HepG2 (cell line): ENCODE measurements around the gene PFKP. TPM values are rescaled to one million over a fixed set of nuclear protein-coding genes. Genes with fewer than 3 reads are reported as not detected.

Source experiments
- ATAC-seq: fragments of 200-7000 bp; cut with Tn5 transposase; 3 replicates; pipeline ENCODE4 v1.9.1; 2020; ENCODE audit warnings: mild to moderate bottlenecking, moderate library complexity
- BruUV-seq: library from RNA; stranded (reverse); fragments of 400-500 nt; replicated peaks from 2 replicates; lab custom pipeline; 2021; lab: Mats Ljungman, UMichigan
- CTCF ChIA-PET: fragments of 300-600 bp; formaldehyde crosslinking; extraction: SDS; loops from one replicate; lab custom pipeline; 2021; ENCODE audit warnings: low total read pairs, inconsistent platforms, low intra/inter-chr PET ratio; lab: Yijun Ruan, JAX
- POLR2A ChIA-PET: fragments of 350-600 bp; sonication (Branson Sonifier 250); formaldehyde crosslinking; loops from one replicate; lab custom pipeline; 2020; ENCODE audit warnings: antibody characterized with exemption, inconsistent platforms; lab: Yijun Ruan, JAX
- DNase-seq: peaks from one replicate; pipeline ENCODE4 v3.0.0-alpha.2; 2015; ENCODE audit warnings: low spot score
- FAIRE-seq: peaks from 3 replicates; lab custom pipeline; 2011; peaks lifted over from hg19 to GRCh38; lab: Jason Lieb, UNC
- H2AFZ ChIP-seq: one replicate; pipeline ENCODE4 v1.6.1; 2011; ENCODE audit warnings: low read length, inconsistent platforms
- H3K27ac ChIP-seq: fragments of 300-600 bp; 3 replicates; pipeline ENCODE4 v1.8.0; 2011; ENCODE audit warnings: mixed run types, mild to moderate bottlenecking, mixed read lengths, low read length, inconsistent platforms; ENCODE audit not compliant: insufficient read depth; ENCODE audit errors: extremely low read length
- H3K27me3 ChIP-seq, 2 experiments: fragments of 200-600 bp in 1 of 2; 2 replicates in 1 of 2; 3 replicates in 1 of 2; pipeline versions ENCODE4 v1.6.0 to v1.8.0; 2011; ENCODE audit warnings: low read length in 2 of 2, mild to moderate bottlenecking in 2 of 2, moderate library complexity in 2 of 2, inconsistent platforms in 1 of 2; ENCODE audit not compliant: insufficient read depth in 2 of 2, control insufficient read depth in 1 of 2
- H3K36me3 ChIP-seq, 2 experiments: fragments of 200-600 bp in 1 of 2; replicated peaks in 1 of 2; 2 replicates in 1 of 2; 3 replicates in 1 of 2; pipeline versions ENCODE4 v1.5.1 to v1.8.0; 2011; ENCODE audit warnings: low read length in 2 of 2, inconsistent platforms in 1 of 2; ENCODE audit not compliant: insufficient read depth in 2 of 2, control insufficient read depth in 1 of 2
- H3K4me1 ChIP-seq: 2 replicates; pipeline ENCODE4 v1.5.1; 2012; ENCODE audit warnings: low read length, inconsistent platforms; ENCODE audit not compliant: insufficient read depth
- H3K4me2 ChIP-seq: 2 replicates; pipeline ENCODE4 v1.6.0; 2011; ENCODE audit warnings: low read depth, low read length, inconsistent platforms
- H3K4me3 ChIP-seq, 3 experiments: fragments of 200-600 bp in 1 of 3; sonication (generic), shearing (Covaris generic) in 1 of 3; replicated peaks in 1 of 3; 2 replicates each; pipeline ENCODE4 v1.5.1; 2011 to 2016; ENCODE audit warnings: low read length in 3 of 3, inconsistent platforms in 2 of 3, low read depth in 2 of 3, mild to moderate bottlenecking in 2 of 3, control low read depth in 1 of 3, mixed read lengths in 1 of 3; ENCODE audit not compliant: insufficient read depth in 1 of 3
- H3K79me2 ChIP-seq: one replicate; pipeline ENCODE4 v1.6.1; 2011; ENCODE audit warnings: low read length, inconsistent platforms; ENCODE audit not compliant: insufficient read depth
- H3K9ac ChIP-seq: 2 replicates; pipeline ENCODE4 v1.6.0; 2011; ENCODE audit warnings: mild to moderate bottlenecking, low read depth, low read length, inconsistent platforms; ENCODE audit not compliant: insufficient read depth
- H3K9me3 ChIP-seq: 2 replicates; pipeline ENCODE4 v1.5.1; 2012; ENCODE audit warnings: mild to moderate bottlenecking, low read length
- H4K20me1 ChIP-seq: 2 replicates; pipeline ENCODE4 v1.6.0; 2011; ENCODE audit warnings: inconsistent platforms, mild to moderate bottlenecking, low read length, moderate library complexity; ENCODE audit not compliant: insufficient read depth
- ARID2 ChIP-seq: sonication (generic); formaldehyde crosslinking; IDR thresholded peaks from 2 replicates; pipeline ENCODE4 v1.8.1; 2022; ENCODE audit warnings: mild to moderate bottlenecking, missing genetic modification reagents, borderline replicate concordance
- ATRX ChIP-seq: sonication (generic); formaldehyde crosslinking; IDR thresholded peaks from 2 replicates; pipeline ENCODE4 v1.4.0; 2020; ENCODE audit warnings: missing genetic modification reagents, borderline replicate concordance
- HNRNPLL ChIP-seq: fragments of 200-400 bp; formaldehyde crosslinking; IDR thresholded peaks from 2 replicates; pipeline ENCODE4 v1.6.1; 2017; ENCODE audit warnings: mild to moderate bottlenecking, low read depth, low read length; ENCODE audit not compliant: poor library complexity, severe bottlenecking
- KDM5B ChIP-seq: sonication (generic); formaldehyde crosslinking; IDR thresholded peaks from 2 replicates; pipeline ENCODE4 v1.4.0; 2020; ENCODE audit warnings: missing genetic modification reagents, mild to moderate bottlenecking, borderline replicate concordance
- NR1H2 ChIP-seq: sonication (generic); formaldehyde crosslinking; IDR thresholded peaks from 2 replicates; pipeline ENCODE4 v1.8.1; 2022; ENCODE audit warnings: low read depth, missing genetic modification reagents, borderline replicate concordance
- PHF5A ChIP-seq: IDR thresholded peaks from one replicate; pipeline ENCODE4 v1.6.1; 2018; ENCODE audit warnings: low read depth, missing genetic modification reagents; ENCODE audit not compliant: unreplicated experiment
- TBL1XR1 ChIP-seq: fragments of 150-350 bp; IDR thresholded peaks from 2 replicates; pipeline ENCODE4 v1.6.1; 2014; ENCODE audit warnings: borderline replicate concordance, low read length; ENCODE audit not compliant: partially characterized antibody
- ZNF17 ChIP-seq: sonication (generic); formaldehyde crosslinking; IDR thresholded peaks from 2 replicates; pipeline ENCODE4 v1.5.0; 2020; ENCODE audit warnings: mild to moderate bottlenecking, missing genetic modification reagents
- ZNF24 ChIP-seq: fragments of 450-650 bp; IDR thresholded peaks from 2 replicates; pipeline ENCODE4 v1.6.1; 2017; ENCODE audit warnings: antibody characterized with exemption, mild to moderate bottlenecking
- ZNF280B ChIP-seq: sonication (generic); formaldehyde crosslinking; IDR thresholded peaks from 2 replicates; pipeline ENCODE4 v1.5.0; 2020; ENCODE audit warnings: missing genetic modification reagents, mild to moderate bottlenecking, borderline replicate concordance
- ZNF335 ChIP-seq: sonication (generic); formaldehyde crosslinking; IDR thresholded peaks from 2 replicates; pipeline ENCODE4 v1.4.0; 2020; ENCODE audit warnings: missing genetic modification reagents
- ZNF432 ChIP-seq: sonication (generic); formaldehyde crosslinking; IDR thresholded peaks from 2 replicates; pipeline ENCODE4 v1.5.0; 2020; ENCODE audit warnings: missing genetic modification reagents, mild to moderate bottlenecking, borderline replicate concordance
- ZNF441 ChIP-seq: sonication (generic); formaldehyde crosslinking; IDR thresholded peaks from 2 replicates; pipeline ENCODE4 v1.7.0; 2021; ENCODE audit warnings: missing genetic modification reagents, borderline replicate concordance
- ZNF710 ChIP-seq: sonication (generic); formaldehyde crosslinking; IDR thresholded peaks from 2 replicates; pipeline ENCODE4 v1.5.0; 2020; ENCODE audit warnings: mild to moderate bottlenecking, missing genetic modification reagents, borderline replicate concordance
- ZNF788 ChIP-seq: sonication (generic); formaldehyde crosslinking; IDR thresholded peaks from 2 replicates; pipeline ENCODE4 v1.5.0; 2020; ENCODE audit warnings: mild to moderate bottlenecking, missing genetic modification reagents, borderline replicate concordance
- WGBS: methylation state at CpG from one replicate; pipeline ENCODE4 v1.1.6; 2017; ENCODE audit warnings: low lambda C conversion rate; 5-methylcytosine and 5-hydroxymethylcytosine counted together
- in situ Hi-C: cut with HindIII; loops from 2 replicates; pipeline ENCODE4 v1.10.0; 2017; ENCODE audit warnings: low pct_unique_long_range_greater_than_20kb; ENCODE audit not compliant: extremely low pct_ligation_motif_present
- intact Hi-C: fragments of 100-400 bp; cut with micrococcal nuclease; formaldehyde crosslinking; loops from one replicate; pipeline ENCODE4 v1.10.0; 2022; ENCODE audit not compliant: unreplicated experiment
- polyA plus RNA-seq, 8 experiments: library from polyadenylated mRNA; depleted of rRNA in 3 of 8; stranded (reverse) in 7 of 8; unstranded in 1 of 8; fragments of >200 nt; fragmentation: Illumina TruSeq in 4 of 8; extraction: Trizol in 4 of 8; gene quantifications; 2 replicates each; pipeline versions ENCODE4 v1.2.1 to v1.2.3, GENCODE V29; 2011 to 2016; ENCODE audit warnings: low read depth in 4 of 8, missing spikeins in 1 of 8, mixed read lengths in 1 of 8; ENCODE audit not compliant: insufficient read depth in 1 of 8
- total RNA-seq, 5 experiments: library from RNA; depleted of rRNA; stranded (reverse); fragments of >200 nt; fragmentation: Illumina TruSeq; extraction: Trizol; gene quantifications; 2 replicates each; pipeline ENCODE4 v1.2.3, GENCODE V29; 2016; ENCODE audit warnings: low read depth in 1 of 5

PFKP gene
- total and polyA plus RNA-seq, 2 of the 13 experiments (the other 11 are each of a cell fraction or from before 2014, with no cell fraction given): 0.80 to 2.4 TPM

- no peaks in the 10 kb centered on the region for H3K27me3 ChIP-seq
- TF ChIP-seq NR1H2 (CRISPR knock-in tag) (no peak), KDM5B (CRISPR knock-in tag) (no peak), ZNF17 (no peak), ZNF441 (no peak)
- TF ChIP-seq, all 625 proteins: peak for 0
- no peak overlapping the region for H2AFZ ChIP-seq
- intact Hi-C loops: no loop called here
- no peak overlapping the region for H3K27ac ChIP-seq
- no peak overlapping the region for H3K9ac ChIP-seq
- FAIRE-seq (no peak), DNase-seq (no peak), ATAC-seq (no peak)
- H3K9me3 ChIP-seq: no peaks in the 10 kb centered on the region
- BruUV-seq: no TSS peak
- POLR2A ChIA-PET: no interaction called here
- no peak overlapping the region for H3K4me2 ChIP-seq
- H3K36me3 ChIP-seq: peaks cover 17 to 58% of the 10 kb centered on the region in 2 experiments
- no peaks in the 10 kb centered on the region for H3K4me1 ChIP-seq
- in situ Hi-C loops: no loop called here
- H3K79me2 ChIP-seq: no peaks in the 10 kb centered on the region
- H3K4me3 ChIP-seq: no peak overlapping the region
- no peaks in the 10 kb centered on the region for H4K20me1 ChIP-seq
- WGBS: 97% methylated on average over 18 of the region's 18 CpGs
- CTCF ChIA-PET: no interaction called here
These were observed 78.0 kb downstream of the PFKP start for GRCh38 chr10:3145366-3145765.

GRCh38 chr10:3146289-3146688 is 78.9 kb downstream of the PFKP start:
- H3K27me3 ChIP-seq: no peaks in the 10 kb centered on the region
- no peak overlapping the region for H3K4me2 ChIP-seq
- ChIA-PET CTCF (no interaction called here), POLR2A (no interaction called here)
- no peaks in the 10 kb centered on the region for H3K4me1 ChIP-seq
- BruUV-seq: no TSS peak
- 88% methylated on average over 8 of the region's 8 CpGs for WGBS
- H3K36me3 ChIP-seq: peaks cover 19 to 58% of the 10 kb centered on the region in 2 experiments
- no peak overlapping the region for H3K4me3 ChIP-seq
- no peak overlapping the region for H3K27ac ChIP-seq
- no peaks in the 10 kb centered on the region for H3K9me3 ChIP-seq
- ATAC-seq (no peak), DNase-seq (no peak), FAIRE-seq (no peak)
- H2AFZ ChIP-seq: no peak overlapping the region
- in situ Hi-C loops (no loop called here), intact Hi-C loops (no loop called here)
- H3K9ac ChIP-seq: no peak overlapping the region
- no peaks in the 10 kb centered on the region for H3K79me2 ChIP-seq
- H4K20me1 ChIP-seq: no peaks in the 10 kb centered on the region
- TF ChIP-seq ATRX (CRISPR knock-in tag) (no peak), ZNF432 (CRISPR knock-in tag) (no peak), ZNF335 (CRISPR knock-in tag) (no peak), ZNF710 (no peak), ZNF24 (no peak), PHF5A (CRISPR knock-in tag) (no peak), ARID2 (CRISPR knock-in tag) (no peak), TBL1XR1 (no peak), ZNF788 (CRISPR knock-in tag) (no peak), ZNF280B (CRISPR knock-in tag) (no peak), HNRNPLL (no peak)
